ENCODE results near the gene SHISA9.

GRCh38 chr16:13111747-13112146, 210.3 kb downstream of the SHISA9 start:
- TF ChIP-seq CTCF (IDR thresholded peaks at IDR 0.05) (no peak), POLR2A (IDR thresholded peaks at IDR 0.05) (no peak)
